MM.1S (cell line): ENCODE results near the gene CCDC102A.

Experiments used
- DNase-seq: peaks from one replicate; pipeline ENCODE4 v3.0.0-alpha.2; 2015
- H2AFZ ChIP-seq: fragments of 300-600 bp; sonication (generic); 2 replicates; pipeline ENCODE4 v1.6.0; 2016; ENCODE audit warnings: antibody characterized with exemption, low read length
- H3F3A ChIP-seq: fragments of 300-600 bp; sonication (generic); 2 replicates; pipeline ENCODE4 v1.6.1; 2016; ENCODE audit warnings: mild to moderate bottlenecking, antibody characterized with exemption, low read length, moderate library complexity, mixed read lengths; ENCODE audit not compliant: insufficient read depth
- H3K27ac ChIP-seq: fragments of 300-600 bp; sonication (generic); 2 replicates; pipeline ENCODE4 v1.5.1; 2016; ENCODE audit warnings: mild to moderate bottlenecking, low read length
- H3K27me3 ChIP-seq: fragments of 300-600 bp; sonication (generic); replicated peaks from 2 replicates; pipeline ENCODE4 v1.6.0; 2016; ENCODE audit warnings: low read length; ENCODE audit not compliant: insufficient read depth
- H3K36me3 ChIP-seq: fragments of 300-600 bp; sonication (generic); replicated peaks from 2 replicates; pipeline ENCODE4 v1.6.1; 2016; ENCODE audit warnings: mild to moderate bottlenecking, low read length, mixed read lengths; ENCODE audit not compliant: insufficient read depth
- H3K4me1 ChIP-seq: fragments of 300-600 bp; sonication (generic); 2 replicates; pipeline ENCODE4 v1.6.1; 2016; ENCODE audit warnings: low read length, mixed read lengths
- H3K4me2 ChIP-seq: fragments of 300-600 bp; sonication (generic); 2 replicates; pipeline ENCODE4 v1.6.0; 2016; ENCODE audit warnings: low read depth, low read length
- H3K4me3 ChIP-seq: fragments of 300-600 bp; sonication (generic); 2 replicates; pipeline ENCODE4 v1.5.1; 2016; ENCODE audit warnings: low read length, mixed read lengths
- H3K79me2 ChIP-seq: fragments of 300-600 bp; sonication (generic); 2 replicates; pipeline ENCODE4 v1.6.1; 2016; ENCODE audit warnings: mixed run types, low read length, mixed read lengths
- H3K9ac ChIP-seq: fragments of 300-600 bp; sonication (generic); 2 replicates; pipeline ENCODE4 v1.6.1; 2016; ENCODE audit warnings: low read length, mixed read lengths
- H3K9me2 ChIP-seq: fragments of 300-600 bp; sonication (generic); replicated peaks from 2 replicates; pipeline ENCODE4 v1.6.1; 2016; ENCODE audit warnings: mild to moderate bottlenecking, low read length, mixed read lengths; ENCODE audit not compliant: insufficient read depth
- H3K9me3 ChIP-seq: fragments of 300-600 bp; sonication (generic); replicated peaks from 2 replicates; pipeline ENCODE4 v1.6.1; 2016; ENCODE audit warnings: mild to moderate bottlenecking, low read length, mixed read lengths; ENCODE audit not compliant: insufficient read depth
- H4K20me1 ChIP-seq: fragments of 300-600 bp; sonication (generic); 2 replicates; pipeline ENCODE4 v1.6.1; 2016; ENCODE audit warnings: mild to moderate bottlenecking, low read length, moderate library complexity, mixed read lengths; ENCODE audit not compliant: insufficient read depth
- EZH2 ChIP-seq: fragments of 300-600 bp; sonication (generic); optimal IDR thresholded peaks from 2 replicates; pipeline ENCODE3; 2017; ENCODE audit warnings: low read depth, mild to moderate bottlenecking, antibody characterized with exemption, low read length, mixed read lengths
- EZH2phosphoT487 ChIP-seq: fragments of 300-600 bp; sonication (generic); IDR thresholded peaks from 2 replicates; pipeline ENCODE4 v1.6.1; 2018; ENCODE audit warnings: antibody characterized with exemption, low read length
- TF ChIP-seq, protein P1 (sequence below): fragments of 300-600 bp; sonication (generic); IDR thresholded peaks from 2 replicates; pipeline ENCODE4 v1.5.1; 2016; ENCODE audit warnings: antibody characterized with exemption, low read length, mixed read lengths

Gene CCDC102A

DNA sequence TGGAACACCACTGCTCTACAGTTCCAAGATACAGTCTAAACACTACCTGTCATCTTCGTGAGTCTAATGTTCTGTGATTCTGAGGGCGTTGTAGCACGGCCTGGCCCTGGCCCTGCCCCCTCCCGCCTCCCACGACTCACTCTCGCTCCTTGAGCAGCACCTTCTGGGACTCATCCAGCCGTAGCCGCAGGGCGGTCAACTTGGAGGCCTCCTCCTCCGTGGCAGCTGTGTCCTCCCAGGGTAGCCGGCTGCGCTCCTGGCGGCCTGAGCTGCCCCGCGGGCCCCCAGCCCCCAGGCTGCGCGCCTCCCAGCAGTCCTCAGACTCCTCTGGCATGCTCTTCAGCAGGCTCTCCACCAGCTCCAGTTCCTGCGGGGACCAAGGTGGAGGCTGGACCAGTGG lies 10.6 kb downstream of the CCDC102A start:
- Histone ChIP-seq H3K9me2 (no peaks in the 10 kb centered on the region), H3K36me3 (no peaks in the 10 kb centered on the region), H2AFZ (no peak overlapping the region), H3K4me1 (no peaks in the 10 kb centered on the region), H3K9ac (no peak overlapping the region), H3K9me3 (no peaks in the 10 kb centered on the region), H3F3A (no peaks in the 10 kb centered on the region), H3K4me2 (no peak overlapping the region), H3K27me3 (no peaks in the 10 kb centered on the region), H3K4me3 (no peak overlapping the region), H3K79me2 (no peaks in the 10 kb centered on the region), H4K20me1 (no peaks in the 10 kb centered on the region), H3K27ac (no peak overlapping the region)
- TF ChIP-seq, protein P1, sequence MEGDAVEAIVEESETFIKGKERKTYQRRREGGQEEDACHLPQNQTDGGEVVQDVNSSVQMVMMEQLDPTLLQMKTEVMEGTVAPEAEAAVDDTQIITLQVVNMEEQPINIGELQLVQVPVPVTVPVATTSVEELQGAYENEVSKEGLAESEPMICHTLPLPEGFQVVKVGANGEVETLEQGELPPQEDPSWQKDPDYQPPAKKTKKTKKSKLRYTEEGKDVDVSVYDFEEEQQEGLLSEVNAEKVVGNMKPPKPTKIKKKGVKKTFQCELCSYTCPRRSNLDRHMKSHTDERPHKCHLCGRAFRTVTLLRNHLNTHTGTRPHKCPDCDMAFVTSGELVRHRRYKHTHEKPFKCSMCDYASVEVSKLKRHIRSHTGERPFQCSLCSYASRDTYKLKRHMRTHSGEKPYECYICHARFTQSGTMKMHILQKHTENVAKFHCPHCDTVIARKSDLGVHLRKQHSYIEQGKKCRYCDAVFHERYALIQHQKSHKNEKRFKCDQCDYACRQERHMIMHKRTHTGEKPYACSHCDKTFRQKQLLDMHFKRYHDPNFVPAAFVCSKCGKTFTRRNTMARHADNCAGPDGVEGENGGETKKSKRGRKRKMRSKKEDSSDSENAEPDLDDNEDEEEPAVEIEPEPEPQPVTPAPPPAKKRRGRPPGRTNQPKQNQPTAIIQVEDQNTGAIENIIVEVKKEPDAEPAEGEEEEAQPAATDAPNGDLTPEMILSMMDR = no peak
- TF ChIP-seq EZH2 = no peak
- TF ChIP-seq EZH2phosphoT487 = no peak
- no peak for DNase-seq

- Histone ChIP-seq H3F3A (no peaks in the 10 kb centered on the region), H3K9me2 (no peaks in the 10 kb centered on the region), H3K9me3 (no peaks in the 10 kb centered on the region), H3K4me3 (no peak overlapping the region), H3K4me2 (no peak overlapping the region), H3K27me3 (no peaks in the 10 kb centered on the region), H3K4me1 (no peaks in the 10 kb centered on the region), H2AFZ (no peak overlapping the region), H3K79me2 (no peaks in the 10 kb centered on the region), H4K20me1 (no peaks in the 10 kb centered on the region), H3K9ac (no peak overlapping the region), H3K36me3 (no peaks in the 10 kb centered on the region), H3K27ac (no peak overlapping the region)
- DNase-seq = no peak
- TF ChIP-seq, protein P1 = no peak
- no peak for TF ChIP-seq EZH2phosphoT487
- TF ChIP-seq EZH2 = no peak
Measured at GRCh38 chr16:57522960-57523359, 13.4 kb downstream of the CCDC102A start.

DNA sequence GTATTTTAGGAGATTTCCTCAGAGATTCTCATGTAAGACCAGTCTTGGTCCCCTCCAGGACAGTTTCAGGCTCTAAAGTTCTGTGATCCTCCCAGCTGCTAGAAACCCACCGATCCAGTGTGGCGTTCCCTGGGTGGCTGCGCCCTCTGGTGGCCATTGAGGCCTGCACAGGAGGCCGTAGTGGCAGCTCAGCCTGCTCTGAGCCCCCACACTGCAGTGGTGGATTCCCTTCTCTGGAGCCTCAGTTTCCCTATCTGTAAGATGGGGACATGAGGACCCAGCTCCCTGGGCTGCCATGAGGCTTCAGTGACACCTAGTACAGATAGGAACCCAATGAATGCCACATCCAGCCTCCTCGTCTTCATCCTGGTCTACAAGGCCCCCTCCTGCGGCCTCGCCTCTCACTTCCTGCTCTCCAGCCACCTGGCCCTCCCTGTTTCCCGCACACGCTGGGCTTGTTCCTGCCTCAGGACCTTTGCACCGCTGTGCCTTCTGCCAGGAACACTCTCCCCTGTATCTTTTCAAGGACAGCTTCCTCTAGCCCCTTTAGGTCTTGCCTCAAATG lies 16.5 kb downstream of the CCDC102A start:
- H2AFZ ChIP-seq = no peak overlapping the region
- no peaks in the 10 kb centered on the region for H4K20me1 ChIP-seq
- no peaks in the 10 kb centered on the region for H3K79me2 ChIP-seq
- no peak overlapping the region for H3K9ac ChIP-seq
- no peak overlapping the region for H3K4me2 ChIP-seq
- no peaks in the 10 kb centered on the region for H3K36me3 ChIP-seq
- H3K9me2 ChIP-seq = no peaks in the 10 kb centered on the region
- H3K4me1 ChIP-seq = no peaks in the 10 kb centered on the region
- H3K9me3 ChIP-seq = no peaks in the 10 kb centered on the region
- DNase-seq = peak; percentile 51
- H3F3A ChIP-seq = no peaks in the 10 kb centered on the region
- H3K27me3 ChIP-seq = no peaks in the 10 kb centered on the region
- H3K27ac ChIP-seq = no peak overlapping the region
- no peak overlapping the region for H3K4me3 ChIP-seq
- TF ChIP-seq, protein P1 = peak; percentile 96
- TF ChIP-seq EZH2phosphoT487 (no peak), EZH2 (no peak)
